Spinal cord (tissue), 10 donors: ENCODE data around the gene RASL12. TPM values are rescaled to one million over a fixed set of nuclear protein-coding genes. Genes with fewer than 3 reads are reported as not detected.

Experiments
- DNase-seq, 6 donors: peaks; one replicate each; pipeline versions ENCODE4 v3.0.0 to v3.0.0-alpha.2; 2013 to 2015; ENCODE audit warnings: low spot score in 6 of 6, low read depth in 4 of 6
- H3K27ac ChIP-seq: one replicate; pipeline ENCODE4 v1.5.1; 2013; ENCODE audit warnings: low read depth, low read length, control low read depth
- H3K27me3 ChIP-seq: one replicate; pipeline ENCODE4 v1.6.1; 2013; ENCODE audit warnings: low read length; ENCODE audit not compliant: control insufficient read depth, insufficient read depth
- H3K36me3 ChIP-seq: one replicate; pipeline ENCODE4 v1.6.1; 2013; ENCODE audit warnings: low read length; ENCODE audit not compliant: control insufficient read depth, insufficient read depth
- H3K4me1 ChIP-seq: one replicate; pipeline ENCODE4 v1.6.1; 2013; ENCODE audit warnings: low read length; ENCODE audit not compliant: control insufficient read depth, insufficient read depth
- H3K4me3 ChIP-seq: one replicate; pipeline ENCODE4 v1.5.1; 2013; ENCODE audit warnings: low read depth, low read length, control low read depth
- H3K9me3 ChIP-seq: one replicate; pipeline ENCODE4 v1.6.1; 2013; ENCODE audit warnings: low read length; ENCODE audit not compliant: control insufficient read depth, insufficient read depth
- WGBS: methylation state at CpG from one replicate; pipeline ENCODE4 v1.1.5; 2013; ENCODE audit warnings: missing lambda C conversion rate; ENCODE audit not compliant: insufficient coverage; 5-methylcytosine and 5-hydroxymethylcytosine counted together
- polyA plus RNA-seq, 2 donors: library from polyadenylated mRNA; unstranded; fragments of 120-200 nt; gene quantifications; one replicate each; pipeline ENCODE4 v1.2.1, GENCODE V29; 2013; ENCODE audit not compliant: insufficient read length in 2 of 2
- total RNA-seq, 2 donors: library from RNA; depleted of rRNA in 1 of 2; stranded (reverse); fragments of 120-200 nt in 1 of 2; fragments of >200 nt in 1 of 2; gene quantifications; one replicate each; pipeline versions ENCODE4 v1.2.3 to v1.2.4, GENCODE V29; 2013 to 2014
- donor health status: healthy.

The RASL12 gene
- total and polyA plus RNA-seq, 4 donors = 6.4 to 18.8 (median 14.9) TPM

DNA sequence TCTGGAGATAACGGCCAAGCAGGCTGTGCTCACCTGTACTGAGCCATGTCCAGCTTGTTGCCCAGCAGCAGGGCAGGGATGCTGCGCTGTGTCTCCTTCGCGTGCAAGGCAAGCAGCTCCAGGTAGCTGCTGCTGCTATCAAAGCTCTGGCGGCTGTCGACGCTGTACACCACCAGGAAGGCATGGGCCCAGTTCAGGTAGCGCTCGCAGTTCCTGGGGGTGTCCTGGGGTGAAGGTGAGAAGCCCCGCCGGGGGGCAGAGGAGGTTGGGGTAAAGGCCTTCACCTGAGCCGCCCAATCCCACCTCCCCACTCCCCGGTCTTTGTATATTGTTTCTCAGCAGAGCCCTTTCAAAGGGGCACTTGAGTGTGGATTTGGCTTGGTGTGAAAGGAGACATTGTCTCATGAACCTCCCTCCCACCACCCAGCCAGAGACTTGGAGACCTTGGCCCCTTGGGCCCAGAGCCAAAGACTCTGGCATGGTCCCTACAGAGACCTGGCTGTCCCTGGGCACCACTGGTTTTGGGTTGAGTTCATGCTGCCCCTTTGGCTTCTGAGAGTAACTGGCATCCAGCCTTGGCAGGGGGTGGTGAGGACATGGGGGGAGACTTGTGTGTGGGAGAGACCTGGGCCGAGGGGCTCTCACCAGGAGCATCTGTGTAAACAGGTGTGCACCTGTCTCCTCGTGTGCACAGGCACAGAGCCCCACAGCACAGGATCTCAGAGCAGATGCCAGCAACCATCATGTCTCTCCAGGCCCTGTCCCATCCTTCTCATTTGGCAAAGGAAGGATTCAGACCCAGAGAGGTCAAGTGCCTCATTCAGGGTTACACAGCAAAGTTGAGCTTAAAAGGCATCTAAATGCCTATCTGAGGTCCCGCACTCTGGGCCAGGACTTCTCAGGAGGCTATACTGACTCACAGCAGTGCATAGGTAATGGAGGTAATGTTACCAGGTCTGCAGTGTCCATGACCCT is 9.1 kb downstream of the RASL12 start:
- H3K27me3 ChIP-seq = no peaks in the 10 kb centered on the region
- DNase-seq = peak in 2 of 6 donors; percentile 22 to 86
- peaks cover 63% of the 10 kb centered on the region for H3K4me1 ChIP-seq
- WGBS = 71% methylated on average over 11 of the region's 16 CpGs
- no peaks in the 10 kb centered on the region for H3K9me3 ChIP-seq
- H3K4me3 ChIP-seq = no peak overlapping the region
- H3K27ac ChIP-seq = no peak overlapping the region
- peaks cover 9% of the 10 kb centered on the region for H3K36me3 ChIP-seq

DNA sequence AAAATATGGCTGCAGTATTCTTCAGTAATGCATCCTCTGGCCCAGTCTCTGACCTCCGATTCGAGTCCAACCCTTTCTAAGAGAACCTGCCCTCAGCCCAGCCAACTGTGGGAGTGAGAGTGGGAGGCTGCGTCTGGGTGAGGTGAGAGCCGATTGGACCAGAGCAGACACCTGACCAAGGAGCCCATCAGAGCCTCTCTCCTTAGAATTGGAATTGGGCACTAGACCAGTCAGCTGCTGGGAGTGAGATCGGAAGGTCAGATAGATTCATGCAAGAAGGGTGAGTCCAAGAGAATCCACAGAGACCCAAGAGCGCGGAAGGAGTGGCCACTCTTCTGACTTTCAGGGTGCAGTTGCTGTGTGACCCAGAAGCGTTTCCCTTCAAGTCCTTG is 10.2 kb downstream of the RASL12 start:
- H3K36me3 ChIP-seq = peaks cover 9% of the 10 kb centered on the region
- WGBS = 97% methylated on average over 6 of the region's 8 CpGs
- H3K4me3 ChIP-seq = no peak overlapping the region
- H3K4me1 ChIP-seq = peaks cover 61% of the 10 kb centered on the region
- H3K9me3 ChIP-seq = no peaks in the 10 kb centered on the region
- no peaks in the 10 kb centered on the region for H3K27me3 ChIP-seq
- DNase-seq = no peak
- H3K27ac ChIP-seq = no peak overlapping the region

DNA sequence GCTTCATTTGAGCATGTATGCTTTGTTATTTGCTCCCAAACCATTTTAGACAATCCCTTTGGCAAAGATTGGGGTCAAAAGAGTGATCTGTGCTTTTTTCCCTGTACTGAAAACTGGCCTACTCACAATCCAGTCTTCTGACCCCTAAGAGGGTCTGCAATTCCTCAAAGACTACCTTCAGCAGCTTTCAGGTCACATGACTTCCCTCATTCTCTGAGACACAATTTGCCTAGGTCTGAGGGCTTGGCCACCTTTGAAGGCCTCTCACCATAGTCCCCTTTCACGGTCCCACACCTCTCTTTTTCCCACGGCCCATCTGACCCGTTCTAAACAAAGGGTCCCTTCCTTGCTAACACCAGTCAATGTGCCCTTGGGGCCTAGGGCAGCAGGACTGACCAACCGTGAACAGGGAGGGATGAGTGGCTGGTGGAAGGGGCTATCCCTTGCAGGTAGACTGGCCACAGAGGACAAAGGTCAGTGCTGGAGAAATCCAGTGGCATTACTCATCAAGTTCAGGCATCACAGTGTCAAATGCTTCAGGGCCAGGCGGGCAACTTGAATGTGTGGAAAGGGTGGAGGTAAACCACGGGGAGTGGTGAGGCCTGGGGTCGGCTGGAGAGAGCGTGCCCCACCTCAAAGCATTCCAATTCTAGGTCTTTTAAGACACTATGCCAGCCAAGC is 10.8 kb downstream of the RASL12 start:
- Histone ChIP-seq H3K27me3 (no peaks in the 10 kb centered on the region), H3K27ac (no peak overlapping the region), H3K36me3 (peaks cover 9% of the 10 kb centered on the region), H3K9me3 (no peaks in the 10 kb centered on the region), H3K4me1 (peaks cover 57% of the 10 kb centered on the region), H3K4me3 (no peak overlapping the region)
- 97% methylated on average over 5 of the region's 8 CpGs for WGBS
- no peak for DNase-seq

DNA sequence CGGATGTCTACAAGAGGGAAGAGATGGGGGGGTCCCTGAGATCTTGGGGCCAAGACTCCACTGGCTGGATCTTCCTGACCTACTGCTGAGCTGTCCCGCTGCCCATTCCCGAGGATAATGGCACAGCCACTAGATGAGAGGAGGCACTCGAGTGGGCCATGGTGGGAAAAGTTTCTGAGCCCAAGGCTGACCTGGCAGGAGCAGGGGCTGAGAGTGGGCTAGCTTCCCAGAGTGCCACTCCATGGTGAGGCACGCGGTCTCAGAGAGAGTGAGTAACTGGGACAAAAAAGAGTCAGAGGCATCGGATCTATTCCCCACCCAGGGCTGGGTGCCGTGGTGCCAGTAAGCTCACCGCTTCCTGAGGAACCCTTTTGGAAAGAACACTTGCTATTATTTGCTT is 11.7 kb downstream of the RASL12 start:
- peaks cover 50% of the 10 kb centered on the region for H3K4me1 ChIP-seq
- H3K36me3 ChIP-seq = peaks cover 9% of the 10 kb centered on the region
- H3K4me3 ChIP-seq = no peak overlapping the region
- no peak overlapping the region for H3K27ac ChIP-seq
- H3K9me3 ChIP-seq = no peaks in the 10 kb centered on the region
- DNase-seq = no peak
- H3K27me3 ChIP-seq = no peaks in the 10 kb centered on the region
- WGBS = 74% methylated on average over 4 of the region's 9 CpGs

DNA sequence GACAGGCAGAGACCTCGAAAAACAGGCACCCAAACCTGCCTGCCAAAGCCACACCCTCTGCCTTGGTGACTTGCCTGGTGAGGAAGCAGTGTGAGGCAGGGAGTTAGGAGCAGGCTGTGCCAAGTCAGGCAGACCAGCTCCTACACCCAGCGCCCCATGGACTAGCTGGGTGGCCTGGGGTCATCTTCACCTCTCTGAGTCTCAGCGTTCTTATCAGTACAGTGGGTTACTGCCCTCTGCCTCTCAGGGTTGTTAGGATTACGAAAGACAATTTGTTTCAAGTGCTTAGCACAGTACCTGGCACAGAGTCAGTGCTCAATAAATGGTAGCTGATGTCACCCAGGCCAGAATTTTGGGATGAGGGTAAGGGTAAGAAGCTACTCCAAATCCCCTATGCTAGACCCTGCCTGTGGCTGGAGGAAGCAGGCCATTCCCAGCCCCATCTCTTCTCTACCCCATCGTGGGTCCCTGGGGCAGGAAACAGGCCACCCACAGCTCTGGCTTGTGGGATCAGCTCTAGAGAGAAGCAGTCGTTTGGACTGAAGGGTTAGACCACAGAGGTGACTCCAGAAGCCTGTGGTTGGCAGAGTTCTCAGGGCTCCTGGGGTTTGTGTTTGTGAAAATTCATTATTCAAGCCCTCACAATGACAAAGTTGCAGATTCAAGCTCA is 12.5 kb downstream of the RASL12 start:
- H3K4me3 ChIP-seq = no peak overlapping the region
- no peak overlapping the region for H3K27ac ChIP-seq
- WGBS = 63% methylated on average over 2 of the region's 6 CpGs
- H3K27me3 ChIP-seq = no peaks in the 10 kb centered on the region
- no peak for DNase-seq
- no peaks in the 10 kb centered on the region for H3K9me3 ChIP-seq
- peaks cover 42% of the 10 kb centered on the region for H3K4me1 ChIP-seq
- H3K36me3 ChIP-seq = peaks cover 9% of the 10 kb centered on the region

DNA sequence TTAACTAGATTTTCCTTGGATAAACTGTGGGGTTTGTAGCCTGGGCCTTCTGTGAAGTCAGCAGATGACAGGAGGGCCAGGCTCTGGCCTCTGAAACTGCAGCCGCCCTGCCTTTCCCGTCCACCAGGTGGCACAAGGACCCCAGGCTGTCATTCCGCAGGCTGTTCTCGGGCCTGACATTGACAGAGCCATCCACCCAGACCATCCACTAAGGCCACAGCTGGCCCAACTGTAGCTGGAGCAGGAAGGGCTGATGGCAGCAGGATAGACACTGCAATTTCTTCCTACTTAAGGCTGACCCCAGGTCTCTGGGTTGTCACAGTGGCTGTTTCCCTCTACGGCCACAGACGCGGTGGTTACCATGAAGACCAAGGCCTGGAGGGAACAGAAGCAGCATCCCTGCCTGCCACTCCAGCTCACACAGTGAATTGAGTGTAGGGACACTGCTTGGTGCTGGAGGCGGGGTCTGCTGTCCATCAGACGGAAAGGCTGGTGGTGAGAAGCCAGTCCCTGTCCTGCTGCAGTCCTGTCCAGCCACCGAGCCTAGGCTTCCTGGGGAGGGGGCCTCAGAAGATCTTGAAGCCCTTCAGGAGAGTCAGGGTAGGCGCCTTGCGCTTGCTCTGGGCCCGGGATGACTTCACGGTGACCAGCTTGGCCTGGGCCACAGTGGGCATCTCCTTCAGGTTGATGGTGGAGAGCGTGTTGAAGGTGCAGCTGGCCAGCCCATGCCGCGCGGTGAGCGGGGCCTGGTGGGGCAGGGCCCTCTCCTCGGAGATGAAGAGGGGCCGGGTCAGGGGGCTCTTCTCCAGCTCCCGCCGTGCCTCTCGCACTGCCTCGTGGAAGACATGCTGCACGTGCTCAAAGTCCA is 13.2 kb downstream of the RASL12 start:
- WGBS = 70% methylated on average over 23 of the region's 26 CpGs
- H3K9me3 ChIP-seq = no peaks in the 10 kb centered on the region
- H3K36me3 ChIP-seq = peaks cover 9% of the 10 kb centered on the region
- peak in 3 of 6 donors; percentile 40 to 88 (median 83) for DNase-seq
- no peaks in the 10 kb centered on the region for H3K27me3 ChIP-seq
- peaks cover 45% of the 10 kb centered on the region for H3K4me1 ChIP-seq
- no peak overlapping the region for H3K27ac ChIP-seq
- no peak overlapping the region for H3K4me3 ChIP-seq

DNA sequence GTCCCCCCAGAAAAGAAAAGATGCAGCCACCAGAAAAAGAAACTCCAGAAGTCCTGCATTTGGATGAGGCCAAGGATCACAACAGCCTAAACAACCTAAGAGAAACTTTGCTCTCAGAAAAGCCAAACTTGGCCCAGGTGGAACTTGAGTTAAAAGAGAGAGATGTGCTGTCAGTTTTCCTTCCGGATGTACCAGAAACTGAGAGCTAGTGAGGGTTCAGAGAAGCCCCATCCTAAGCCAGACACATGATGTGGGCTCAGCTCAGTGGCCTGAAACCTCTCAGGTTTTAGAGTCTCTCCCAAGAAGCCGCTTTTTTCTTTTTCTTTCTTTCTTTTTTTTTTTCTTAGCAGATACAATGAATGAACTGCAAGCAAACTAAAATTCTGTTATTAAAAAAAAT is 14.8 kb downstream of the RASL12 start:
- Histone ChIP-seq H3K4me3 (no peak overlapping the region), H3K9me3 (no peaks in the 10 kb centered on the region), H3K27me3 (no peaks in the 10 kb centered on the region), H3K27ac (no peak overlapping the region), H3K36me3 (peaks cover 9% of the 10 kb centered on the region), H3K4me1 (peaks cover 43% of the 10 kb centered on the region)
- 89% methylated on average over 1 of the region's 2 CpGs for WGBS
- DNase-seq = no peak

DNA sequence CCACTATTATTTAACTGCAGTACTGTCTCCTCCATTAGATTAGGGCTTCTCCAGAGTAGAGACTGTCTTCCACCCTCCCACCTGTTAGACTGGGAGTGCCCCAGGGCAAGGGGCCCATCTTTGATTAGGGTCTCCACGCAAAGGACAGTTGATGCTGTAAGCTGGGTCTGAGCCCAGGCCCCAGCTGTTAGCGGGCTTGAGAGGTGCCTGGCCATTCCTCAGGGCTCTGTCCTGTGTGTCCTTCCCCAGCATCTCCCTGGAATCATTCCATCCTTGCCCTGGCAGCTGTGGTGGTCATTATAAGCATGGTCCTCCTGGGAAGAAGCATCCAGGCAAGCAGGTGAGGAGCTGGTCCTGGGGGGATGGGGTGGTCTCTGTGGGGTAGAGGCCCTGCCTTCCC is 16.5 kb downstream of the RASL12 start:
- no peaks in the 10 kb centered on the region for H3K27me3 ChIP-seq
- H3K36me3 ChIP-seq = peaks cover 5% of the 10 kb centered on the region
- no peak overlapping the region for H3K27ac ChIP-seq
- no peak for DNase-seq
- no peak overlapping the region for H3K4me3 ChIP-seq
- no peaks in the 10 kb centered on the region for H3K9me3 ChIP-seq
- H3K4me1 ChIP-seq = peaks cover 34% of the 10 kb centered on the region
- WGBS = 74% methylated on average over 2 of the region's 2 CpGs

DNA sequence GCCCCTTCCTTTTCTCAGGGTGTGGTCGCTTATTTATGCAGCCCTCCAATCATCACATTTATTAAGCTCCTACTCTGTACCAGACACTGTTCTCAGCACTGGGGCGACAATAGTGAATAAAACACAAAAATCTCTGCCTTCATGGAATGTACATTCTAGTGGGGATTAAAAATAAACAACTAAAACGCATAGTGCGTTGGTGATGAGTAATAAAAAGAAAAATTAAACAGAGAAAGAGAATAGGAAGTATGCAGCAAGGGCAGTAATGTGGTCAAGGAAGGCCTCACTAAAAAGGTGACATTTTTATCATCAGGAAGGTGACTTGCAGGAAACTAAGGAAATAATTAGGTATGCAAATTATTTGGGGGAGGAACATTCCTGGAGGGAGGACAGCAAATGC is 17.5 kb downstream of the RASL12 start:
- H3K36me3 ChIP-seq = peaks cover 5% of the 10 kb centered on the region
- H3K27ac ChIP-seq = no peak overlapping the region
- no peak for DNase-seq
- H3K27me3 ChIP-seq = no peaks in the 10 kb centered on the region
- no peak overlapping the region for H3K4me3 ChIP-seq
- peaks cover 30% of the 10 kb centered on the region for H3K4me1 ChIP-seq
- WGBS = 68% methylated on average over 3 of the region's 4 CpGs
- no peaks in the 10 kb centered on the region for H3K9me3 ChIP-seq
